Endothelial cell of umbilical vein (primary cell): ENCODE results near the gene RETREG2. TPM values are rescaled to one million over a fixed set of nuclear protein-coding genes. Genes with fewer than 3 reads are reported as not detected.

ENCODE experiments used
- BruUV-seq: library from RNA; stranded (reverse); fragments of 400-500 nt; replicated peaks from 2 replicates; lab custom pipeline; 2021; lab: Mats Ljungman, UMichigan
- CTCF ChIA-PET: fragments of 300-600, 350-600 bp; sonication (Branson Sonifier 250); formaldehyde crosslinking; loops from one replicate; lab custom pipeline; 2021; ENCODE audit warnings: antibody characterized with exemption, inconsistent platforms; lab: Charles Lee
- POLR2A ChIA-PET: fragments of 300-600, 350-600 bp; sonication (Branson Sonifier 250); formaldehyde crosslinking; loops from one replicate; lab custom pipeline; 2021; ENCODE audit warnings: antibody characterized with exemption, inconsistent platforms; lab: Charles Lee
- DNase-seq: peaks from one replicate; pipeline ENCODE4 v3.0.0-alpha.2; 2011; ENCODE audit warnings: low read depth, low spot score
- FAIRE-seq: peaks from 2 replicates; lab custom pipeline; 2011; peaks lifted over from hg19 to GRCh38; lab: Jason Lieb, UNC
- H2AFZ ChIP-seq: 2 replicates; pipeline ENCODE4 v1.6.0; 2012; ENCODE audit warnings: low read depth, low read length, control low read depth, inconsistent platforms
- H3K27ac ChIP-seq: 2 replicates; pipeline ENCODE4 v1.5.1; 2011; ENCODE audit warnings: low read depth, mild to moderate bottlenecking, control low read depth, low read length, moderate library complexity; ENCODE audit not compliant: insufficient read depth
- H3K27me3 ChIP-seq, 2 experiments: 2 replicates each; pipeline versions ENCODE4 v1.6.0 to v1.6.1; 2011; ENCODE audit warnings: low read length in 2 of 2, mixed read lengths in 1 of 2; ENCODE audit not compliant: control insufficient read depth in 2 of 2, insufficient read depth in 2 of 2
- H3K36me3 ChIP-seq, 2 experiments: 2 replicates in 1 of 2; 3 replicates in 1 of 2; pipeline ENCODE4 v1.5.1; 2011; ENCODE audit warnings: low read length in 2 of 2, mild to moderate bottlenecking in 1 of 2, moderate library complexity in 1 of 2; ENCODE audit not compliant: control insufficient read depth in 2 of 2, insufficient read depth in 2 of 2; ENCODE audit errors: extremely low read depth in 1 of 2
- H3K4me1 ChIP-seq: 3 replicates; pipeline ENCODE4 v1.5.1; 2011; ENCODE audit warnings: mild to moderate bottlenecking, low read length; ENCODE audit not compliant: control insufficient read depth, insufficient read depth; ENCODE audit errors: extremely low read depth
- H3K4me2 ChIP-seq: 2 replicates; pipeline ENCODE4 v1.6.1; 2011; ENCODE audit warnings: low read length, control low read depth, mixed read lengths; ENCODE audit not compliant: insufficient read depth
- H3K4me3 ChIP-seq, 3 experiments: fragments of 200-600 bp in 1 of 3; sonication (generic), shearing (Covaris generic) in 1 of 3; replicated peaks in 1 of 3; 2 replicates each; pipeline ENCODE4 v1.5.1; 2011 to 2016; ENCODE audit warnings: control low read depth in 3 of 3, low read length in 3 of 3, mild to moderate bottlenecking in 2 of 3, inconsistent platforms in 1 of 3, low read depth in 1 of 3, moderate library complexity in 1 of 3; ENCODE audit not compliant: insufficient read depth in 1 of 3
- H3K79me2 ChIP-seq: 2 replicates; pipeline ENCODE4 v1.6.0; 2012; ENCODE audit warnings: low read length, inconsistent platforms; ENCODE audit not compliant: control insufficient read depth, insufficient read depth
- H3K9ac ChIP-seq: replicated peaks from 2 replicates; pipeline ENCODE3; 2011; ENCODE audit warnings: low read length, control low read depth; ENCODE audit not compliant: insufficient read depth; ENCODE audit errors: extremely low read depth
- H3K9me1 ChIP-seq: replicated peaks from 3 replicates; pipeline ENCODE4 v1.6.0; 2011; ENCODE audit warnings: mild to moderate bottlenecking, low read length; ENCODE audit not compliant: control insufficient read depth, insufficient read depth; ENCODE audit errors: extremely low read depth
- H3K9me3 ChIP-seq: replicated peaks from 2 replicates; pipeline ENCODE4 v1.5.1; 2012; ENCODE audit warnings: low read length, inconsistent platforms; ENCODE audit not compliant: control insufficient read depth, insufficient read depth
- H4K20me1 ChIP-seq: replicated peaks from 2 replicates; pipeline ENCODE3; 2011; ENCODE audit warnings: mild to moderate bottlenecking, low read length; ENCODE audit not compliant: control insufficient read depth, insufficient read depth; ENCODE audit errors: extremely low read depth
- EZH2 ChIP-seq: IDR thresholded peaks from 2 replicates; pipeline ENCODE4 v1.6.1; 2012; ENCODE audit warnings: borderline replicate concordance, low read depth, mild to moderate bottlenecking, moderate library complexity, low read length, inconsistent platforms; ENCODE audit not compliant: severe bottlenecking
- FOS ChIP-seq: IDR thresholded peaks from 2 replicates; pipeline ENCODE4 v1.6.1; 2011; ENCODE audit warnings: mild to moderate bottlenecking, low read length, moderate library complexity, borderline replicate concordance; ENCODE audit not compliant: insufficient read depth
- GATA2 ChIP-seq: IDR thresholded peaks from 2 replicates; pipeline ENCODE4 v1.7.0; 2011; ENCODE audit warnings: low read depth, mild to moderate bottlenecking, moderate library complexity, mixed read lengths, low read length; ENCODE audit not compliant: insufficient read length, insufficient read depth
- JUN ChIP-seq: IDR thresholded peaks from 2 replicates; pipeline ENCODE4 v1.6.1; 2011; ENCODE audit warnings: borderline replicate concordance, low read depth; ENCODE audit not compliant: insufficient read length, insufficient read depth
- MYC ChIP-seq: IDR thresholded peaks from one replicate; pipeline ENCODE4 v1.6.1; 2011; ENCODE audit warnings: mild to moderate bottlenecking, low read depth, low read length
- POLR2A ChIP-seq: IDR thresholded peaks from 2 replicates; pipeline ENCODE4 v1.6.1; 2012; ENCODE audit warnings: low read depth, mild to moderate bottlenecking, control low read depth, low read length
- POLR2AphosphoS5 ChIP-seq: IDR thresholded peaks from 2 replicates; pipeline ENCODE4 v1.6.1; 2012; ENCODE audit warnings: low read depth, mild to moderate bottlenecking, control low read depth, low read length, moderate library complexity; ENCODE audit not compliant: insufficient read depth
- dilution Hi-C: fragments of 300-500 bp; cut with MboI; formaldehyde crosslinking; loops from one replicate; pipeline ENCODE4 v1.15.0; 2019; ENCODE audit warnings: low sequenced_read_pairs; ENCODE audit not compliant: extremely low pct_ligation_motif_present
- intact Hi-C: fragments of 100-400 bp; cut with micrococcal nuclease; formaldehyde crosslinking; loops from one replicate; pipeline ENCODE4 v1.10.0; 2022
- polyA plus RNA-seq, 4 experiments: library from polyadenylated mRNA; depleted of rRNA in 3 of 4; stranded (reverse) in 3 of 4; unstranded in 1 of 4; fragments of >200 nt; gene quantifications; 2 replicates each; pipeline versions ENCODE4 v1.2.1 to v1.2.3, GENCODE V29; 2011 to 2012; ENCODE audit warnings: missing spikeins in 1 of 4
- total RNA-seq: library from RNA; stranded (reverse); gene quantifications from 2 replicates; pipeline ENCODE4 v1.2.3, GENCODE V29; 2021
- TF ChIP-seq, protein P1 (sequence below): IDR thresholded peaks from 2 replicates; pipeline ENCODE4 v1.6.1; 2011; ENCODE audit not compliant: insufficient read depth, insufficient read length
- TF ChIP-seq, protein P2 (sequence below), 2 donors: IDR thresholded peaks; 1 replicate in 1 of 2; 2 replicates in 1 of 2; pipeline ENCODE4 v1.5.1; 2011; ENCODE audit warnings: low read length in 2 of 2, mild to moderate bottlenecking in 2 of 2, moderate library complexity in 2 of 2, control low read depth in 1 of 2, inconsistent platforms in 1 of 2, low read depth in 1 of 2; ENCODE audit not compliant: insufficient read depth in 1 of 2; ENCODE audit errors: extremely low read depth in 1 of 2

RETREG2 gene
- total and polyA plus RNA-seq, 2 donors (not counting 3 experiments of a cell fraction or from before 2014, with no cell fraction given) = 59.5 to 76.1 TPM

DNA sequence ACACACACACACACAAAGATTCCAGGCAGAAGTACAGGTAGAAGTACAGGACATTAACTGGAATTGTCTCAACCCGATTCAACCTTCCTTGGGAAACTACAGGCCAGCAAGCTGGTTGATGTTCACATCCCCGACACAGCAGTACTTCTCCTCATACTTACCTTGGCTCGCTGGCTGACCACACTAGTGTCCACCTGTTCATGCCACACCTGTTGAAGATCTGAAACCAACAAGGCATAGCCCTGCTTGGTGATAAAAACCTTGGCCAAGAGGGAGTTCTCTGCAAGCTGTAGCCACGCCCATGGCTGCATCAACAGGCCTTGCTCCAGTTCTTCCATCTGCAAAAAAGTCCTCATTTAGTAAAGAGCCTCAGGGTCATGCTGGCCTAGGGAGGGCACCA is 20.1 kb upstream of the RETREG2 start:
- no peaks in the 10 kb centered on the region for H3K9me3 ChIP-seq
- H3K4me2 ChIP-seq = no peak overlapping the region
- no peak overlapping the region for H2AFZ ChIP-seq
- H3K36me3 ChIP-seq = peaks cover 2 to 3% of the 10 kb centered on the region in 2 experiments
- H3K9ac ChIP-seq = no peak overlapping the region
- H3K27me3 ChIP-seq = no peaks in the 10 kb centered on the region
- POLR2A ChIA-PET = no interaction called here
- intact Hi-C loops = loop anchor here (5.0 to 10.0 kb wide), 2 partner anchors 283 to 306 kb away; no protein-coding TSS in a partner anchor
- TF ChIP-seq POLR2A (no peak), JUN (no peak), GATA2 (no peak), EZH2 (no peak)
- no peak for FAIRE-seq
- H3K79me2 ChIP-seq = no peaks in the 10 kb centered on the region
- DNase-seq = no peak
- no peaks in the 10 kb centered on the region for H3K9me1 ChIP-seq
- CTCF ChIA-PET = interaction anchor here (1.4 to 12.9 kb wide), 7 partner anchors 53 to 176 kb away, joined by 5 to 418 read pairs (median 26); no protein-coding TSS in a partner anchor
- H3K4me3 ChIP-seq = no peak overlapping the region
- no peak overlapping the region for H3K27ac ChIP-seq
- dilution Hi-C loops = no loop called here
- H3K4me1 ChIP-seq = peaks cover 10% of the 10 kb centered on the region
- BruUV-seq = no TSS peak
- no peaks in the 10 kb centered on the region for H4K20me1 ChIP-seq

DNA sequence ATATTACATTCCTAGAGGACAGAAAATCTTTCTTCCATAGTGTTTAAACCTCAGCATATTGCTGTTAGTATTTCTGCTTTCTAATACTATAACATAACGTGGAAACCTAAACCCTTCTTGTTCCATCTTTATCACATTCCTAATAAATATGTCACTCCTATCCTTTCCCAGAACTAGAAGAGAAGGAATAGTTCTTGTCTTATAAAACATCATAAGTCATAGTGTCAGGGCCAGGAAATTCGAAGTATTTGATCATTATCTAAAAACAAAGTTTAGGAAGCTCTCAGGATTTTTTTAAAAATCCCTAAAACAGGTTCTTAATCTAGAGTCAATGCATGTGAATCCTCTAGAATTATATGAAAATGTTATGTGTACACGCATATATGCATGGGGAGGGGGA is 19.5 kb upstream of the RETREG2 start:
- ChIA-PET POLR2A (no interaction called here), CTCF (interaction anchor here (0.7 to 12.9 kb wide), 10 partner anchors 13 to 193 kb away, joined by 3 to 418 read pairs (median 6); partner anchors contain the start of gene CNPPD1)
- Histone ChIP-seq H4K20me1 (no peaks in the 10 kb centered on the region), H3K27me3 (no peaks in the 10 kb centered on the region), H3K36me3 (peaks cover 2 to 3% of the 10 kb centered on the region in 2 experiments), H2AFZ (no peak overlapping the region), H3K4me2 (no peak overlapping the region), H3K9ac (no peak overlapping the region), H3K4me1 (peaks cover 10% of the 10 kb centered on the region), H3K27ac (no peak overlapping the region), H3K79me2 (no peaks in the 10 kb centered on the region), H3K9me1 (no peaks in the 10 kb centered on the region), H3K9me3 (no peaks in the 10 kb centered on the region), H3K4me3 (no peak overlapping the region)
- intact Hi-C loops = loop anchor here (5.0 to 10.0 kb wide), 2 partner anchors 284 to 306 kb away; no protein-coding TSS in a partner anchor
- TF ChIP-seq GATA2 (no peak), POLR2AphosphoS5 (no peak), JUN (no peak), EZH2 (no peak), MYC (no peak), POLR2A (no peak), FOS (no peak)
- TF ChIP-seq, protein P1, sequence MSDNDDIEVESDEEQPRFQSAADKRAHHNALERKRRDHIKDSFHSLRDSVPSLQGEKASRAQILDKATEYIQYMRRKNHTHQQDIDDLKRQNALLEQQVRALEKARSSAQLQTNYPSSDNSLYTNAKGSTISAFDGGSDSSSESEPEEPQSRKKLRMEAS = no peak
- TF ChIP-seq, protein P2, sequence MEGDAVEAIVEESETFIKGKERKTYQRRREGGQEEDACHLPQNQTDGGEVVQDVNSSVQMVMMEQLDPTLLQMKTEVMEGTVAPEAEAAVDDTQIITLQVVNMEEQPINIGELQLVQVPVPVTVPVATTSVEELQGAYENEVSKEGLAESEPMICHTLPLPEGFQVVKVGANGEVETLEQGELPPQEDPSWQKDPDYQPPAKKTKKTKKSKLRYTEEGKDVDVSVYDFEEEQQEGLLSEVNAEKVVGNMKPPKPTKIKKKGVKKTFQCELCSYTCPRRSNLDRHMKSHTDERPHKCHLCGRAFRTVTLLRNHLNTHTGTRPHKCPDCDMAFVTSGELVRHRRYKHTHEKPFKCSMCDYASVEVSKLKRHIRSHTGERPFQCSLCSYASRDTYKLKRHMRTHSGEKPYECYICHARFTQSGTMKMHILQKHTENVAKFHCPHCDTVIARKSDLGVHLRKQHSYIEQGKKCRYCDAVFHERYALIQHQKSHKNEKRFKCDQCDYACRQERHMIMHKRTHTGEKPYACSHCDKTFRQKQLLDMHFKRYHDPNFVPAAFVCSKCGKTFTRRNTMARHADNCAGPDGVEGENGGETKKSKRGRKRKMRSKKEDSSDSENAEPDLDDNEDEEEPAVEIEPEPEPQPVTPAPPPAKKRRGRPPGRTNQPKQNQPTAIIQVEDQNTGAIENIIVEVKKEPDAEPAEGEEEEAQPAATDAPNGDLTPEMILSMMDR (IDR thresholded peaks at IDR 0.05; ENCODE audit: extremely low read depth in 1 of 2, insufficient read depth in 1 of 2, low read depth in 1 of 2, low read length in 2 of 2) = no peak
- DNase-seq (no peak), FAIRE-seq (no peak)
- no TSS peak for BruUV-seq
- dilution Hi-C loops = no loop called here
